A673 (cell line): ENCODE measurements around the gene DMBX1. TPM values are rescaled to one million over a fixed set of nuclear protein-coding genes. Genes with fewer than 3 reads are reported as not detected.

Experiments used
- Bru-seq: library from RNA; stranded (reverse); fragments of 400-500 nt; gene quantifications from one replicate; lab custom pipeline; 2021; lab: Mats Ljungman, UMichigan
- BruChase-seq, 2 experiments: library from RNA; stranded (reverse); fragments of 400-500 nt; gene quantifications; one replicate each; lab custom pipeline; 2021; lab: Mats Ljungman, UMichigan
- BruUV-seq: library from RNA; stranded (reverse); fragments of 400-500 nt; replicated peaks from 2 replicates; lab custom pipeline; 2021; lab: Mats Ljungman, UMichigan
- CTCF ChIA-PET: fragments of 300-600 bp; sonication (Branson Sonifier 250); formaldehyde crosslinking; loops from one replicate; lab custom pipeline; 2022; ENCODE audit warnings: antibody characterized with exemption; lab: Charles Lee
- POLR2A ChIA-PET: fragments of 300-600 bp; sonication (Branson Sonifier 250); formaldehyde crosslinking; loops from one replicate; lab custom pipeline; 2022; ENCODE audit warnings: antibody characterized with exemption; ENCODE audit not compliant: low non-redundant PET; lab: Charles Lee
- DNase-seq: peaks from one replicate; pipeline ENCODE4 v3.0.0-alpha.2; 2015; ENCODE audit warnings: low spot score
- H3K27ac ChIP-seq: fragments of 200-600 bp; sonication (generic); 2 replicates; pipeline ENCODE4 v1.5.1; 2016; ENCODE audit warnings: mixed run types, low read depth, mild to moderate bottlenecking, mixed read lengths, antibody characterized with exemption, low read length; ENCODE audit not compliant: poor library complexity, severe bottlenecking
- H3K27me3 ChIP-seq: fragments of 200-600 bp; sonication (generic); replicated peaks from 2 replicates; pipeline ENCODE4 v1.6.1; 2017; ENCODE audit warnings: mixed run types, low read depth, mild to moderate bottlenecking, mixed read lengths, antibody characterized with exemption, low read length; ENCODE audit not compliant: insufficient read depth, poor library complexity
- H3K36me3 ChIP-seq: fragments of 200-600 bp; sonication (generic); 2 replicates; pipeline ENCODE4 v1.6.1; 2016; ENCODE audit warnings: mixed run types, mild to moderate bottlenecking, mixed read lengths, antibody characterized with exemption, low read length; ENCODE audit not compliant: insufficient read depth, poor library complexity, severe bottlenecking
- H3K4me1 ChIP-seq: fragments of 200-600 bp; sonication (generic); 2 replicates; pipeline ENCODE4 v1.6.1; 2017; ENCODE audit warnings: mixed run types, mild to moderate bottlenecking, mixed read lengths, antibody characterized with exemption, low read length; ENCODE audit not compliant: insufficient read depth, poor library complexity, severe bottlenecking
- H3K4me3 ChIP-seq: fragments of 200-600 bp; sonication (generic); 2 replicates; pipeline ENCODE4 v1.5.1; 2016; ENCODE audit warnings: low read depth, mixed run types, mild to moderate bottlenecking, mixed read lengths, low read length; ENCODE audit not compliant: poor library complexity, severe bottlenecking
- H3K9me3 ChIP-seq: fragments of 200-600 bp; sonication (generic); 2 replicates; pipeline ENCODE4 v1.6.1; 2016; ENCODE audit warnings: mixed run types, low read depth, mild to moderate bottlenecking, mixed read lengths, antibody characterized with exemption, low read length; ENCODE audit not compliant: poor library complexity, severe bottlenecking
- EZH2 ChIP-seq: fragments of 200-600 bp; sonication (generic); IDR thresholded peaks from 2 replicates; pipeline ENCODE4 v1.6.1; 2017; ENCODE audit warnings: borderline replicate concordance, low read depth, mild to moderate bottlenecking, mixed read lengths, antibody characterized with exemption, low read length; ENCODE audit not compliant: poor library complexity, severe bottlenecking
- intact Hi-C: fragments of 100-400 bp; cut with micrococcal nuclease; formaldehyde crosslinking; loops from one replicate; pipeline ENCODE4 v1.10.0; 2022; ENCODE audit not compliant: unreplicated experiment
- long read RNA-seq: library from polyadenylated mRNA; stranded (forward); transcript quantifications from one replicate; pipeline ENCODE4 v2.0.0, GENCODE V29; 2022
- total RNA-seq: library from RNA; stranded (reverse); gene quantifications from 2 replicates; pipeline ENCODE4 v1.2.3, GENCODE V29; 2021
- TF ChIP-seq, protein P1 (sequence below): fragments of 300-800, 200-600 bp; sonication (generic); conservative IDR thresholded peaks from 2 replicates; pipeline ENCODE4 v1.5.1; 2017; ENCODE audit warnings: low read depth, mild to moderate bottlenecking, antibody characterized with exemption, low read length, moderate library complexity, mixed read lengths

DMBX1 gene
- 0.69 and 1.4 TPM in 2 replicates for total RNA-seq
- percentile 20 among the genes with signal in this experiment for Bru-seq, nascent RNA
- BruChase-seq, experiment 1, labeled RNA remaining after a 2-hour chase: percentile 31 among the genes with signal in this experiment
- BruChase-seq, experiment 2, labeled RNA remaining after a 6-hour chase: percentile 23 among the genes with signal in this experiment
- long read RNA-seq, partial matches to known transcripts: 1 of 3 reads
- long read RNA-seq, other reads (novel, unspliced or antisense): 2 of 3 reads

DNA sequence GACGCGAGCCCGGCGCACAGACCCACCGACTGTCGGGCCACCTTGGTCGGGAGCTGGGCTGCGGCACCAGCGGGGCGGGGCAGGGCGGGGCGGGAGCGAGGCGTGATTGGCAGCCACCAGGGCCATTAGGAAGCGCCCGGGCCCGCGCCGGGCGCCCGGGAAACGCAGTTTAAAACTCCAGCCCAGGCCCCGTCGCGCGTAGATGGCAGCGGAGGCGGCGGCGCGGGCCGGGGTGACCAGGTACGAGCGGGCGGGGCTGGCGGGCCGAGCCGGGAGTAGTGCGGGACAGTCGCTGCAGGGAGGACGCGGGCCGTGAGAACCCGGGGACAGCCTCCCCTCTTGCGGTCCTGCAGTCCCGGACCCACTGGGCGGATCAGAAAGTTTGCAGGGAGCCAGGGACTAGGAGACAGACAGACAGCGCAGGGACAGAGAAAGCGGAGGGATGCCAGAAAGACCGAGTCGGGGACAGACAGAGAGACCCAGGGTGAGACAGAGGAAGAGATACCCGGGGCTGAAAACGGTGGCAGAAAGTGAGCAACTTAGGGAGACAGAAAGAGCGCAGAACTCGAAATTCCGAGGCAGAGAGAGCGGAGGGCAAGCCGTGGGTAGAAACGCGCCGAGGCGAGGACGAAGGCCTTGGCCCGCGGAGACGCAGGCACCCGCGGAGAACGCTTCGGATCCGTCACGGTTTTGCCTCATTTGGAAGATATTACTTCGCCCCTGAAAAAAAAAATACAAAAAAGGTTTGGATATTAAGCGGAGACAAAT lies at the start of gene DMBX1:
DMBX1 (plus strand) TSS at position 199 of the 768 bp plus-strand sequence. CDS start 17,175 bp downstream, outside the sequence.
- H3K9me3 ChIP-seq: no peaks in the 10 kb centered on the region
- POLR2A ChIA-PET: no interaction called here
- H3K4me1 ChIP-seq: peaks cover 13% of the 10 kb centered on the region
- no peak within 1 kb of the TSS for H3K27ac ChIP-seq
- CTCF ChIA-PET: interaction anchor here (0.6 kb wide), 1 partner anchor 43 kb away, joined by 3 read pairs; no protein-coding TSS in a partner anchor
- peak; percentile 69 for DNase-seq
- peak; percentile 30 for TF ChIP-seq EZH2
- TF ChIP-seq, protein P1, sequence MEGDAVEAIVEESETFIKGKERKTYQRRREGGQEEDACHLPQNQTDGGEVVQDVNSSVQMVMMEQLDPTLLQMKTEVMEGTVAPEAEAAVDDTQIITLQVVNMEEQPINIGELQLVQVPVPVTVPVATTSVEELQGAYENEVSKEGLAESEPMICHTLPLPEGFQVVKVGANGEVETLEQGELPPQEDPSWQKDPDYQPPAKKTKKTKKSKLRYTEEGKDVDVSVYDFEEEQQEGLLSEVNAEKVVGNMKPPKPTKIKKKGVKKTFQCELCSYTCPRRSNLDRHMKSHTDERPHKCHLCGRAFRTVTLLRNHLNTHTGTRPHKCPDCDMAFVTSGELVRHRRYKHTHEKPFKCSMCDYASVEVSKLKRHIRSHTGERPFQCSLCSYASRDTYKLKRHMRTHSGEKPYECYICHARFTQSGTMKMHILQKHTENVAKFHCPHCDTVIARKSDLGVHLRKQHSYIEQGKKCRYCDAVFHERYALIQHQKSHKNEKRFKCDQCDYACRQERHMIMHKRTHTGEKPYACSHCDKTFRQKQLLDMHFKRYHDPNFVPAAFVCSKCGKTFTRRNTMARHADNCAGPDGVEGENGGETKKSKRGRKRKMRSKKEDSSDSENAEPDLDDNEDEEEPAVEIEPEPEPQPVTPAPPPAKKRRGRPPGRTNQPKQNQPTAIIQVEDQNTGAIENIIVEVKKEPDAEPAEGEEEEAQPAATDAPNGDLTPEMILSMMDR: no peak
- H3K27me3 ChIP-seq: peaks cover 57% of the 10 kb centered on the region
- no TSS peak for BruUV-seq
- intact Hi-C loops: loop anchor here (2.0 kb wide), 1 partner anchor 39 kb away; no protein-coding TSS in a partner anchor
- no peaks in the 10 kb centered on the region for H3K36me3 ChIP-seq
- H3K4me3 ChIP-seq: peak within 1 kb of the TSS; percentile 61

DNA sequence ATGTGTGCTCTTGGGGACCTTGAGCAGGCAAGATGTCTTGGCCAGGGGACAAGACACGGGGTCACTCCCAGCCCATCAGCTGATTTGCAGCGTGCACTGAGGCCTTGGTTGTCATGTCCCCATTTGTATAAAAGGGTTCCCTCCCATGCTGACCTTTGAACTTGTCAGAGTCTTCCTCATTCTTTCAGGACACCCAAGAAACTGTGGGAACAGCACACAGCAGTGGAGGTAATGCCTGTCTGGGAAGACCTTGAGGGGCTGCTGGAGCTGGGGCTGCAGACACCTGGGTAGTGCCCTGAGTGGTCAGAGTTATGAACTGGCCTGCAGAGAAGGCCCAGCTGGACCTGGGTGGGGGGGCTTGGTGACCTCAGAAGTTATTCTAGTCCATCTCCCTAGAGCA lies 49.2 kb upstream of the DMBX1 start:
- CTCF ChIA-PET: no interaction called here
- POLR2A ChIA-PET: no interaction called here
- H3K27me3 ChIP-seq: no peaks in the 10 kb centered on the region
- no TSS peak for BruUV-seq
- DNase-seq: no peak
- no peaks in the 10 kb centered on the region for H3K4me1 ChIP-seq
- intact Hi-C loops: no loop called here
- H3K9me3 ChIP-seq: no peaks in the 10 kb centered on the region
- no peak overlapping the region for H3K27ac ChIP-seq
- no peak overlapping the region for H3K4me3 ChIP-seq
- no peaks in the 10 kb centered on the region for H3K36me3 ChIP-seq
- TF ChIP-seq, protein P1: no peak
- no peak for TF ChIP-seq EZH2

DNA sequence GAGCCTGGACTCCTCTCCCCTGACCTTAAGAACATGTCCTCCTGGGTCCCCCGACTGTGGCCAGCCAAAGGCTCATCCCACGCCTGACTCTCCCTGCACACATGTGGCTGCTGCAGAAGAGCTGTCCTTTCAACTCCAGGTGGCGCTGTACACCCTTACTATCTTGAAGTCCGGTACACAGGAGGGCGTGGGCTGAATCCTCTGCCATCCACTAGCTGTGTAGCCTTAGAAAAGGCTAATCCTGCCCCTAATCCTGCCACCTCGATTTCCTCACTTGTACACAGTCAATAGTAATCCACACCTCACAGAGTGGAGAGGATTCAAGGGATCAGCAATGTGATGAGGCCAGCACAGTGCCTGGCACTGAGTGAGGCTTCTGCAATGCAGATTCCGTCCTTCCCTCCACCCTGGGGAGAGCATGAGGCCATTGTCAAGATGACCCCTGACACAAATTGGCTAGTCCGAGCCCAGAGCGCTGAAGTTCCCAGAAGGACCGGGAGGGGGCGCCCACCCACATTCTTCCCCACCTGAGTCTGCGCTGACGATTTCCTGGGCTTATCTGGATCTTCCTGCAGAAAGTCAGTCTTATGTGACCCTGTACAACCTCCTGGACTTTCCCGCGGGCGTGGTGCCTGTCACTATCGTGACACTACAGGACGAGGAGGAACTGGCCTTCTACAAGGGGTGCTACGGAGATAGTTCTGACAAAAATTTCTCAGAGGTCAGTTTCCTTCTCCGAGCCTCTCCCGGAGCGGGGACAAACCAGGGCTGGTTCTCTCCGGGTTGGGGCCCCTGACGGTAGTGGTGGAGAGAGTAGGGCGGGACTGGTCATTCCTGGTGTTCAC lies 47.1 kb upstream of the DMBX1 start:
- ChIA-PET POLR2A (no interaction called here), CTCF (interaction anchor here (0.5 to 1.5 kb wide), 18 partner anchors 10 to 293 kb away, joined by 3 to 11 read pairs (median 4); partner anchors contain the start of gene MKNK1)
- DNase-seq: peak; percentile 92
- BruUV-seq: no TSS peak
- Histone ChIP-seq H3K36me3 (no peaks in the 10 kb centered on the region), H3K9me3 (no peaks in the 10 kb centered on the region), H3K27me3 (peaks cover 6% of the 10 kb centered on the region), H3K4me3 (no peak overlapping the region), H3K4me1 (no peaks in the 10 kb centered on the region), H3K27ac (no peak overlapping the region)
- intact Hi-C loops: loop anchor here (1.0 kb wide), 1 partner anchor 86 kb away; no protein-coding TSS in a partner anchor
- TF ChIP-seq, protein P1: peak; percentile 85
- TF ChIP-seq EZH2: no peak
